Dedifferentiated amniotic fluid mesenchymal stem cell (primary cell): Measurements from ENCODE around the gene UTP11.

Experiments used
- DNase-seq: peaks from one replicate; pipeline ENCODE4 v3.0.0-alpha.2; 2016; ENCODE audit errors: extremely low spot score

The UTP11 gene

DNA sequence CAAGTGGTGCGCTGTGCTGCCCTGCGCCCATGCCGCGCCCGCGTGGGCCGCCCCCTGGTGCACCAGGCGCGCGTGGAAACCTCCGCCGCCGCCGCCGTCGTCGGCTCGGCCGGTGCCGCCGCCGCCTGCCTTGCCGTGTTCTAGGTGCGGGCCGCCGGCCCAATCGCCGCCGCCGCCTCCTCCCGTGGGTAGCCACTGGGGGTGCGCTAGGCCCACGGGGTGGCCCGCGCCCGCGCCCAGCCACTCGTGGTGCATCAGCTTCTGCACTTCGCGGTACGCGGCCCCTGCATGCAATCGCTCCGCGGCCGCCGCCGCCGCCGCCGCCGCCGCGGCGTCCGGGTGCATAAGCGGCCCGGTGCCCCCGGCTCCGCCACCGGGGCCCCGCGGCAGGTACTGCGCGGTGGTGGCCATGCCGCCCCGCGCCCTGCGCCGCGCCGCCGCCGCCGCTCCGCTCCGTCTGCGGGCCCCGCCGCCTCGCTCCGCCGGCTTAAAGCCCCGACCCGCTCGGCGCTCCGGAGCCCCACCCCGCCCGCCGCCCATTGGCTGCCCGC lies 33.9 kb downstream of the UTP11 start, which contains the start of gene POU3F1:
Gene POU3F1, minus strand, starts transcription at position 461 of the 551 bp plus-strand sequence. Its CDS starts 50 bp downstream, at position 411.
- no peak for DNase-seq

- DNase-seq = peak; percentile 60
Observed at GRCh38 chr1:38046884-38047602, 34.5 kb downstream of the UTP11 start.

GRCh38 chr1:38047603-38048141 lies 35.1 kb downstream of the UTP11 start:
- DNase-seq = no peak

DNA sequence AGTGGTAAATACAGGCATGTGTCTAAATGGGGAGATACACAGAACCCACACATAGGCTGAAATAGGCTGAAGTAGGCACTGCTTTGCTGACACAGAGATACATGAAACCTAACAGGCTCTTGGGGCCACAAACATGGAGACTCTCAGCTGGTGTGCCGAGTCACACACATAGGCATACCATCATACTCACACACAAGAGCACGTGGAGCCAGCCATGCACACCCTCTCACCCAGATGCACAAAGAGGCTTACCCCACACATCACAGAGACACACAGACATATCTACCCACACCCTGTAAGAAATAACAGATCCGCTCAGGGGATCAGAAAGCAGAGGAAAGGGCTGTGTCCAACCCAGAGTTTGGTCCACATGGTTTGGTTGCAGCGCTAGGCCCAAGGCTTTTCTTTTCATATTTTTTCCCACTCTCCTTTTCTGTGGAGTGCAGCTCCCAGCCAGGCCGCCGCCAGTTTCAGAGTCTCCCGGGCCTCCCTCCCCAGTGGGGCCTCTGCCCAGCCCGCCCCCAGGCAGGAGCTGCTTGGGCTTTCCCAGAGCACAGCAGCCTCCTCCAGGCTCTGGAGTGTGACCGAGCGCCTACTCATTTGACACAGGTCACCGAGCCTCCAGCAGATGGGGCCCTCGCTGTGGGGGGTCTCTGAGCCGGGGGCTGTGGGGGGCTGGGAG lies 38.0 kb downstream of the UTP11 start:
- no peak for DNase-seq

DNA sequence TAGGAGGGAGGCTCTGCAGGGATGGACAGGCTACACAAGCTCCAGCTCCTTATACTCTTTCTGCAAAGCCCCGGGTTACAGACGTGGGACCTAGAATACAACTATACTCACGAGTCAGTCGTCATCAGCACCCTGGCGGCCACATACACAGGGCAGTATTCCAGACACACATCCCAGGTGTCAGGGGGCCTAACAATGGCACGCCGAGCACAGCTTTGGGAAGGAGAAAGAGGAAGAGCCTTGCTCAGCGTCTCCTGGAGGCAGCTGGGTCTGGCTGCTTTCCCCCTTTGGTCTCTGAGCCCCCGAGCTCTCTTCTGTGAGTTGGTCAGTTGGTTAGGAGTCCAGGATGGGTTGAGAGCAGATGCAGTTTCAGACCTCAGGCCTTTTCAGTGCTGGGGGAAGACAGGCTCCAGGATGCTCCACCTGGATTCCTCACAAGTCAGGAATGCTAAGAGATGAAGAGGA lies 38.6 kb downstream of the UTP11 start:
- no peak for DNase-seq

DNA sequence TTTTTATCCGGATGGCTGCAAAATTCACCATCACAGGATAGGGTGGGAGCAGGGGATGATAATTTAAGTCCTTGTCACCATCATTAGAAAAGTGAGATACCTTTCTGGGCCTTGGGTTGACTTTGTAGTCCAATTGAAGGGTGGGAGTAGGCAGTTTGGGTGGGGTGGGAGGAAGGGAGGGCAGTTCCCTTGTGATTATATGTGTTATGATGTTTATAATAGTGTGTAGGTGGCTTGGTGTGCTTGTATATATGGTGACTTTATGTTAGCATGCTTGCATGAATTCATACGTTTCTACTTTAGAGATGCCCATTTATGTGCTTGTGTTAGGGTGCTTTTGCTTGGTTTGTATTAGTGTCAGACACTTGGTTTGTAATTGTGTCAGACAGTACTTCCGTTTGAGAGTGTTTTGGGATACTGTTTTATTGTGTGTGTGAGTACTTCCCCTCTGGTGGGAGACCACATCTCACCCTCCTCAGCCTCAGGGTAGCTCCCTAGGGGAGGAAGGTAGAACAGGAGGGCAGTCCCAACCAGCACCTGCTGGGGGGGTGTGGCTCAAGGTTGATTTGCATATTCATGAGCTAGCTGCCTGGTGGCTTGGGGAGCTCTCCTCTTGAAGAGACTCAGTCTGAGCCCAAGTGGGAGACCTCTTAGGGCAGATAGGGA lies 40.3 kb downstream of the UTP11 start:
- DNase-seq = no peak

- DNase-seq = no peak
Observed at GRCh38 chr1:38053416-38054091, 41.0 kb downstream of the UTP11 start.

DNA sequence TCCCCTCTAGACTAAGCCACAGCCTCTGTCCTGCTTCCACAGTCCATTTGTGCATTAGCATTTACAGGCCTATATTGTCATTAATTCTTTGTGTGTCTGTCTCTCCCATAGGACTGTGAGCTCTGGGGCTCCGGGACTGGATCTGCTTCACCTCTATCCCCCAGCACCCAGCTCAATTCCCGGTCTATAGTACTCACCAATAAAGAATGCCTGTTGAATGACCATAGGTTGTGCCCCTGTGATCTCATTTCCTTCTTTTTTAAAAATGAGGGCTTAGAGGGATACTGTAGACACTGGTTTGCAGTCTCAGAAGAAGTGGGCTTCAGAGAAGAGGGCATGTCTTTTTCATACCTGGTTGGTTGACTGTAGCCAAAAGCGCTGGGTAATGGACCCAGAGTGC lies 42.9 kb downstream of the UTP11 start:
- DNase-seq = no peak

- no peak for DNase-seq
Observed at GRCh38 chr1:38055965-38056364, 43.4 kb downstream of the UTP11 start.

GRCh38 chr1:38059635-38060250 lies 47.2 kb downstream of the UTP11 start:
- no peak for DNase-seq

GRCh38 chr1:38060498-38060897 lies 48.0 kb downstream of the UTP11 start:
- DNase-seq = no peak

- no peak for DNase-seq
Observed at GRCh38 chr1:38061290-38061689, 48.8 kb downstream of the UTP11 start.

DNA sequence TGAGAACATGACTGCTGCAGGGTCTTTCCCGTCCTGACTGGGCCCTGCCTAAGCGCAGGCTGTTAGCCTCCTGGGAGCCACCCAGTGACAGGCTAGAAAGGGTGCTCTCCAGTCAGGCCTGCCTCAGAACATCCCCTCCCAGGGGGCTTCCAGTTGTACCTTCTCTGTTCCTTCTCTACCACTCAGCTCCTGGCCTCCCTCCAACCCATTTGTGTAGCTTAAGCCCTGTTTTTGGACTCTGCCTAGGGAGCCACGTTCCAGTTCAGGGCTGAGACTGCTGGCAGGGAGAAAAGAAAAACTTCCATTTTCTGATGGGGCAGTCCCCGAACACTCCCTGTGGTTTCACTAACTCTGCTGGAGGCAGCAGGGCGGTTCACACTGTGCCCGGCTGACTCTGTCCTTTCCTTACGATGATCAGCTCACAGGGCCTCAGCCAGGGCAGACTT lies 49.4 kb downstream of the UTP11 start:
- DNase-seq = no peak

DNA sequence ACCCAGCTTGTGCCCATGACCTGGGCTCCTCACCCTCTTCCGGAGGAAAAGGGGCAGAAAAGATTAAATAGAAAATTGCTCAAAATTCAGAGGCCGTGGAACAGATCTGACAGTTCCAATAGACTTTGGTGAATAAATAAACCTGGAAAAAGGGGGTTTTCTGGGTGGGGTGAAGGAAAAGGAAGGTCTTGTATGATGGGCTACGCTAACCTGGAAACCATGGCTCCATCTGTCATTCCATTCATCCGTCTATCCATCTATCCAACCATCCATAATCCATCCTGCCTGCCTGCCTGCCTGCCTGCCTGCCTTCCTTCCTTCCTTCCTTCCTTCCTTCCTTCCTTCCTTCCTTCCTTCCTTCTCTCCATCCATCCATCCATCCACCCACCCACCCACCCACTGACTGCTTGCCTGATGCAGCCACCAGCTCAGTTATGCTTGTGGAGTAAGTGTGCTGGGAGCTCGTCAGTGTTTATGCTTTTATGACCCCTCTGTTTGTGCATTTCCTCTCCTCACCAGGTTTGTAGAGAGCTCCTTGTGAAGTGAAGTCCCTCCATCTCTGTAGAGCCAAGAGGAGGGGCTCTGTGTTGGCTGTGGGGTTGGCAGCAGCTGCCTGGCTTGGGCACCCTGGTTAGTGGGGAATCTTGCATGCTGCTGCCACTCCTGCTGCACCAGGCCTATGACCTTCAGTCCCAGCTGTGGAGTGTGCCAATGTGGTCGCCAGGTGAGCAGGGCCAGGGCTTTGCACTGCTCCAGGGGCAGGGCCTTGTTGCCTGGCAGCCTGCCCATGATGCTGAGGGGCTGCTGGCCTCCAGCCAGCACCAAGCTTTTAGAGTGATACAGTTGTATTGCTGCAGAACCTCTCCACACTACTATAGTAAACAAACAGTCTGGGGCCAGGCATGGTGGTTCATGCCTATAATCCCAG lies 50.1 kb downstream of the UTP11 start:
- DNase-seq = no peak

DNA sequence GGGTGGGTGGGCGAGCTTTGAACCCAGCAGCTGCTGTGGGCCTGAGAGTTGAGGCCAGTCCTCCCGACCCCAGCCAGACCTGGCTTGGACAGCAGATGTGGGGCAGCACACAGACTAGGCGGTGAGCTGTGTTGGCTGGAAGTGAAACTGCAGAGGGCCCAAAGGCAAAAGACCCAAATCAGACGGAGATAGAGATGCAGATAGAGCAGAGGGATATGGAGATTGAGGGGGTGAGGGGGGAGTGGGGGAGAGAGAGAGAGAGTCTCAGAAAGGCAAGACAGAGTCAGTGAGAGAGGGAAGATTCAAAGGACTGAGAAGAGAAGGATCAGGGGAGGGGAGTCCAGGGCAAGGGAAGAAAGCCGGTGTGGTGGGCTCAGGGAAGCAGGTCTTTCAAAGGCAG lies 51.1 kb downstream of the UTP11 start:
- DNase-seq = no peak

DNA sequence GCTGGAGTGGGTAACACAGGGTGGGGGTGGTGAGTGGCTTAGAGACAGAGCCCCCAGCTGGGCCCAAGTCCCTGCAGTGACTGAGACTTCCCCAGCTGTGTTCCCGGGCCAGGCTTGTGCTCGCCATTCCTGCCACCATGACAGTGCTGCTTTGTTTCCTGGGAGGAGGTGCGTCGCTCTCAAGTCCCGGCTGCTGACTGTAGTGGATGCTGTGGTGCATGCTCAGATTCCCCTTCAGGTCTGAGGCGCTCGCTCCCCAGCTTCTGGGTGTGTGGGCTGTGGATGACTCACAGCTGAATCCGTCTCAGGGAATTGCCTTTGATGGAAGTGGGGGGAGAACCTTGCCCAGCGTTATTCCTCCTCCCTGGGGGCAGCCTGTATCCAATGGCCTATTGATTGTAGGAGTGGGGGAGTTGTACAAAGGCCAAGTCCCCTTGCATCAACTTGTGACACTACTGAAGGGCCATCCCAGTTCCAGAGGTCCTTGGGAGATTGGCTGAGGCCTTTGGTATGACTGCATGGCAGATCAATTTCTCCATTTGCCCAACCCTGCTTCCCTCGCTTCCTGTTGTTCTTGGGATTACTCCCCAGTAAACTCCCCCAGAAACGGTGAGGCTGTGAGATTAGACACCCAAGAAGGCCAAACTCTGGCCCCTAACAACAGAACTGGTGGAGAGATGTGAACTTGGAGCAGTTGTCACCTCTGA lies 51.8 kb downstream of the UTP11 start:
- DNase-seq = no peak

- DNase-seq = no peak
Observed at GRCh38 chr1:38068220-38068979, 55.9 kb downstream of the UTP11 start.

- DNase-seq = no peak
Observed at GRCh38 chr1:38068980-38069340, 56.4 kb downstream of the UTP11 start.
